Measurements from ENCODE around the gene NPFFR1.

Gene NPFFR1

DNA sequence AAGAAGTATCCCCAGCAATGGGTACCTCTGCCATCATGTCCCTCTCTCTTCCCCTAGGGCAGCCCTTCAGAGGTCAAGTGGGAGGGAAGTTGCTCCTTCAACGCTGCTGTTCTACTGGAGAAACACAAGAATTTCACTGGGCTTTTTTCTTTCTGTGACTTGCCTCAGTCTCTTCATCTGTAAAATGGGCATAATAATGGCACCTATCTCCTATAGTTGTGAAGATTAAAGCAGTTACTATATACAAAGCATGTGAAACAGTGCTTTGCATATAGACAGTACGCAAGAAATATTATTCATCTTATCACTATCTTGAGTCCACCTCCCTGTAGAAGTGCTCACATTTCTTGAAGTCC, 1.6 kb upstream of the NPFFR1 start:
- TF ChIP-seq, protein P1, sequence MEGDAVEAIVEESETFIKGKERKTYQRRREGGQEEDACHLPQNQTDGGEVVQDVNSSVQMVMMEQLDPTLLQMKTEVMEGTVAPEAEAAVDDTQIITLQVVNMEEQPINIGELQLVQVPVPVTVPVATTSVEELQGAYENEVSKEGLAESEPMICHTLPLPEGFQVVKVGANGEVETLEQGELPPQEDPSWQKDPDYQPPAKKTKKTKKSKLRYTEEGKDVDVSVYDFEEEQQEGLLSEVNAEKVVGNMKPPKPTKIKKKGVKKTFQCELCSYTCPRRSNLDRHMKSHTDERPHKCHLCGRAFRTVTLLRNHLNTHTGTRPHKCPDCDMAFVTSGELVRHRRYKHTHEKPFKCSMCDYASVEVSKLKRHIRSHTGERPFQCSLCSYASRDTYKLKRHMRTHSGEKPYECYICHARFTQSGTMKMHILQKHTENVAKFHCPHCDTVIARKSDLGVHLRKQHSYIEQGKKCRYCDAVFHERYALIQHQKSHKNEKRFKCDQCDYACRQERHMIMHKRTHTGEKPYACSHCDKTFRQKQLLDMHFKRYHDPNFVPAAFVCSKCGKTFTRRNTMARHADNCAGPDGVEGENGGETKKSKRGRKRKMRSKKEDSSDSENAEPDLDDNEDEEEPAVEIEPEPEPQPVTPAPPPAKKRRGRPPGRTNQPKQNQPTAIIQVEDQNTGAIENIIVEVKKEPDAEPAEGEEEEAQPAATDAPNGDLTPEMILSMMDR (IDR thresholded peaks at IDR 0.05; ENCODE audit: borderline replicate concordance, control extremely low read depth, extremely low read depth, insufficient read depth, missing control alignments): no peak
- DNase-seq (ENCODE audit: low spot score): no peak
- in situ Hi-C loops (cut with MboI; ENCODE audit: low sequenced_read_pairs, unreplicated experiment): no loop called here

DNA sequence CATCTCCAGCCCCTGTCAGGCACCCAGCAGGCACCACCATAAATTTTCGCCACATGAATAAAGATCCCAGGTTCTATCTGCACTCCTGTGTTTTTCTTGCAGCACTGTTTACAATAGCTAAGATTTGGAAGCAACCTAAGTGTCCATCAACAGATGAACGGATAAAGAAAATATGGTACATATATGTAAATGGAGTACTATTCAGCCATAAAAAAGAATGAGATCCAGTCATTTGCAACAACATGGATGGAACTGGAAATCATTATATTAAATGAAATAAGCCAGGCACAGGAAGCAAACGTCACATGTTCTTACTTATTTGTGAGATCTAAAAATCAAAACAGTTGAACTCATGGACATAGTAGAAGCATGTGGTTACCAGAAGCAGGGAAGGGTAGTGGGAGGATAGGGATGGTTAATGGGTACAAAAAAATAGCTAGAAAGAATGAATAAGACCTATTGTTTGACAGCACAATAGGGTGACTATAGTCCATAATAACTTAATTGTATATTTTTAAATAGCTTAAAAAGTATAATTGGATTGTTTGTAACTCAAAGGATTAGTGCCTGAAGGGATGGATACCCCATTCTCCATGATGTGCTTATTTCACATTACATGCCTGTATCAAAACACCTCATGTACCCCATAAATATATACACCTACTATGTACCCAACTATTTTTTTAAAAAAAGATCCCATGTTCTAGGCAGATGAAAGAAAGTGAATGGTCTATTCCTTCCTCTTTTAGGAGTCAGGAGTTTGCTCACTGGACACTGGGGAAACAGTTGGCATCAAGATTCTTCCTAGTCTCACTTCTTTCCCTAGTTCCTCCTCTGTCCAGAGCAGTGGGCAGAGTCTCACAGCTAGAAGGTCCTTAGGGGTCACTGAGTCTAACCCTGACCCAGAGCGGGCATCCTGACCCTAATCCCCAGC, 1.0 kb upstream of the NPFFR1 start:
- TF ChIP-seq, protein P1 (IDR thresholded peaks at IDR 0.05; ENCODE audit: borderline replicate concordance, control extremely low read depth, extremely low read depth, insufficient read depth, missing control alignments): no peak
- in situ Hi-C loops (cut with MboI; ENCODE audit: low sequenced_read_pairs, unreplicated experiment): no loop called here
- no peak for DNase-seq (ENCODE audit: low spot score)

DNA sequence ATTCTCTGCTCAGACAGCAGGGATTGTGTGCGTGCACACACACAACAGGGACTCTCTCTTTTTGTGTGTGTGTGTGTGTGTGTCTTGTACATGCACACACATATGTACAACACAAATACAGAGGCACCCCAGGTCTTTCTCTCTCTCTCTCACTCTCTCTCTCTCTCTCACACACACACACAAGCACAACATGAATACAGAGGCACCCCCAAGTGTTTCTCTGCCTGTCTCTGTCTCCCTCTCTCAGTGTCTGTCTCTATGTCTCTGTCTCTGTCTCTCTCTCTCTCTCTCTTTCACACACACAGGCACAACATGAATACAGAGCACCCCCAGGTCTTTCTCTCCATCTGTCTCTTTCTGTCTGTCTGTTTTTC, 746 bp downstream of the NPFFR1 start:
- no peak for DNase-seq (ENCODE audit: low spot score)
- TF ChIP-seq, protein P1 (IDR thresholded peaks at IDR 0.05; ENCODE audit: borderline replicate concordance, control extremely low read depth, extremely low read depth, insufficient read depth, missing control alignments): no peak
- in situ Hi-C loops (cut with MboI; ENCODE audit: low sequenced_read_pairs, unreplicated experiment): no loop called here

DNA sequence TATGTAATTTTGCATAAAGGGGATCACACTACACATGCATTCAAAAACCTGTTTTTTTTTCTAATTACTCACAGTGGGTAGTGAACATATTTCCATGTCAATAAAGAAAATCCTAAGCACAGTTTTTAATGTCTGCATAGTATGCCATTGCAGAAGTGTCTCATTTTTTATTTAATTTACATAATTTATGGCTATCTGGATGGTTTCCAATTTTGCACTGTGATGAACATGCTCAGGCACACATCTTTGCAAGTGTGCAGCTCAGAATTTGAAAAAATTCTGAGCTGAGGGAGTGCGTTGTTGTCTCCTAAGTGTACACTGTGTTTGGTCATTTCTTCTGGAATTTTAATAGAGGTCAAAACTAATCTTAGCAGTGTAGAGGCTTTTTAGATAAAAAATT, 2.2 kb downstream of the NPFFR1 start:
- TF ChIP-seq, protein P1 (IDR thresholded peaks at IDR 0.05; ENCODE audit: borderline replicate concordance, control extremely low read depth, extremely low read depth, insufficient read depth, missing control alignments): no peak
- DNase-seq (ENCODE audit: low spot score): no peak
- in situ Hi-C loops (cut with MboI; ENCODE audit: low sequenced_read_pairs, unreplicated experiment): no loop called here

DNA sequence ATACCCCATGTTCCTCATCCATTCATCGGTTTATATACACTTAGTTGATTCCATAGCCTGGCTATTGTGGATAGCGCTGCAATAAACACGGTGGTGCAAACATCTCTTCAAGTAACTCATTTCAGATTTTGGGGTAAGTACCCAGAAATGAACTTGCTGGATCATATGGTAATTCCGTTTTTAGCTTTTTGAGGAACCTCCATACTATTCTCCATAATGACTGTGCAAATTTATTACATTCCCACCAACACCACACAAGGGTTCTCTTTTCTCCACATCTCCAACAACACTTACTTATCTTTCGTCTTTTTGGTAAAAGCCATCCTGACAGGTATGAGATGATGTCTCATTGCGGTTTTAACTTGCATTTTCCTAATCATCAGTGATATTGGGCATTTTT, 3.7 kb downstream of the NPFFR1 start:
- TF ChIP-seq, protein P1 (IDR thresholded peaks at IDR 0.05; ENCODE audit: borderline replicate concordance, control extremely low read depth, extremely low read depth, insufficient read depth, missing control alignments): no peak
- no peak for DNase-seq (ENCODE audit: low spot score)
- in situ Hi-C loops (cut with MboI; ENCODE audit: low sequenced_read_pairs, unreplicated experiment): no loop called here

DNA sequence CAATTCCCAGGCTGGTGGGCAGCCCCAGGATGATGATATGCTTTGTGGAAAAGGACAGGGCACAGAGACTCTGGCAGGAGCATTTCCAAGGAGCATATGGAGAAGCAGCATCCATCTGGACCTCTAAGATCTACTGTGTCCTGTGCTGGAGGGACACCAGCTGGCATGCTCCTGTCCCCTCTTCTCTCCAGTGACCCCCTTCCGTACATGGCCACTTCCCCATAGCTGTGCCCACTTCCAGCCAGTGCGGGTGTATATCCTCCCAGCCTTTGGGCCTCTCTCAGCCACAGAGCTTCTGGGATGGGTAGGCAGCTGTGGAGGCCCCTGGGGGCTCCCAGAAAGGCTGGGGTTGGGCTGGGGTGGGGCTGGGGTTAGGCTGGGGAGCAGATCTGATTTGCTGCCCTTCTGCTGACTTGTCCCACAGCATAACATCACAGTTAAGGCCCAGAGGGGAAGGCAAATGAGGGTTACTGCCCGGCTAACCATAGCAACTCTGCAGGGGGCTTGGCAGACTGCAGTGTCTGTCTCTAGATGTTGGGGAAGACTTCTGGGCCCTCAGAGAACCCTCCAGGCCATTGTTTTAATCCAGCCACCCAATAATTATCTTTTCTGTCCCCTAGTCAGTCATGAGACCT, 6.3 kb downstream of the NPFFR1 start:
- in situ Hi-C loops (cut with MboI; ENCODE audit: low sequenced_read_pairs, unreplicated experiment): no loop called here
- TF ChIP-seq, protein P1 (IDR thresholded peaks at IDR 0.05; ENCODE audit: borderline replicate concordance, control extremely low read depth, extremely low read depth, insufficient read depth, missing control alignments): no peak
- DNase-seq (ENCODE audit: low spot score): no peak
